Left ventricle myocardium inferior (tissue), 1 donor: Measurements from ENCODE around the gene PARP8. TPM values are rescaled to one million over a fixed set of nuclear protein-coding genes. Genes with fewer than 3 reads are reported as not detected.
"Not testable (repeated sequence)": the region's sequence is repeated elsewhere in the genome, so short reads cannot be mapped to it uniquely, and the experiment has no call there.

Experiments used
- DNase-seq: peaks from one replicate; pipeline ENCODE4 v3.0.0-alpha.2; 2020
- H3K27ac ChIP-seq: fragments of 200-600 bp; replicated peaks from 2 replicates; pipeline ENCODE4 v1.8.0; 2021
- H3K27me3 ChIP-seq: fragments of 200-600 bp; 2 replicates; pipeline ENCODE4 v1.8.0; 2021; ENCODE audit warnings: low read depth
- H3K36me3 ChIP-seq: fragments of 200-600 bp; 2 replicates; pipeline ENCODE4 v1.8.0; 2021
- H3K4me1 ChIP-seq: fragments of 200-600 bp; 2 replicates; pipeline ENCODE4 v1.8.0; 2021
- H3K4me3 ChIP-seq: fragments of 200-600 bp; 2 replicates; pipeline ENCODE4 v1.8.0; 2021; ENCODE audit warnings: mild to moderate bottlenecking, moderate library complexity
- H3K9me3 ChIP-seq: fragments of 200-600 bp; replicated peaks from 2 replicates; pipeline ENCODE4 v1.8.0; 2021
- intact Hi-C: fragments of 100-400 bp; cut with micrococcal nuclease; formaldehyde crosslinking; loops from one replicate; pipeline ENCODE4 v1.11.0; 2022
- total RNA-seq: library from RNA; stranded (reverse); fragmentation: NEBNext Ultra II Directional; extraction: Animal tissue kit (Norgen Biotek cat#: 25700); gene quantifications from one replicate; pipeline ENCODE4 v1.2.1, GENCODE V29; 2021
- TF ChIP-seq, protein P1 (sequence below): fragments of 200-600 bp; IDR thresholded peaks from 2 replicates; pipeline ENCODE4 v1.8.0; 2021; ENCODE audit warnings: antibody characterized with exemption, mild to moderate bottlenecking, borderline replicate concordance
- donor health status: DM: no; HTN: yes; CAD: no; lungs with severe emphysema.

PARP8 gene
- total RNA-seq, 1 donor from 2014 or later, result 6.6 TPM

DNA sequence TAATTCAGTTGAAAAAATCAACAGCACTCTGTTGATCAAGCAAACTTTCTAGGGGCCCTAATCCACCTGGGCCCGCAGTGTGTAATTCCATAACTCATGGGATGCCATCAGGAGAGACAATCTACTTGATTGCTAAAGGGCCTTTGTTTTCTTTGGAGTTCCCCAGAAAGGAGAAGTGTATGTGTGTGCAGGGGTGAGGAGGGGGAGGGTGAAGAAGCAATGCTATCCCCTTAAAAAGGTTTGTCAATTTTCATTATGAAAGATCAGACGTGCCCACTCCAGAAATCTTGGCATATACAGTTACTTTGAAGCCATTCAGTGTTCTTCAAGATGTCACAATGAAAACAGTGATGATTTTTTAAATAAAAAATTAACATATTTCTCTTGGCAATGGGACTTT, 6.2 kb downstream of the PARP8 start:
- Histone ChIP-seq H3K4me3 (no peak overlapping the region), H3K36me3 (no peaks in the 10 kb centered on the region), H3K9me3 (no peaks in the 10 kb centered on the region), H3K4me1 (peaks cover 15% of the 10 kb centered on the region), H3K27ac (no peak overlapping the region), H3K27me3 (no peaks in the 10 kb centered on the region)
- TF ChIP-seq, protein P1, sequence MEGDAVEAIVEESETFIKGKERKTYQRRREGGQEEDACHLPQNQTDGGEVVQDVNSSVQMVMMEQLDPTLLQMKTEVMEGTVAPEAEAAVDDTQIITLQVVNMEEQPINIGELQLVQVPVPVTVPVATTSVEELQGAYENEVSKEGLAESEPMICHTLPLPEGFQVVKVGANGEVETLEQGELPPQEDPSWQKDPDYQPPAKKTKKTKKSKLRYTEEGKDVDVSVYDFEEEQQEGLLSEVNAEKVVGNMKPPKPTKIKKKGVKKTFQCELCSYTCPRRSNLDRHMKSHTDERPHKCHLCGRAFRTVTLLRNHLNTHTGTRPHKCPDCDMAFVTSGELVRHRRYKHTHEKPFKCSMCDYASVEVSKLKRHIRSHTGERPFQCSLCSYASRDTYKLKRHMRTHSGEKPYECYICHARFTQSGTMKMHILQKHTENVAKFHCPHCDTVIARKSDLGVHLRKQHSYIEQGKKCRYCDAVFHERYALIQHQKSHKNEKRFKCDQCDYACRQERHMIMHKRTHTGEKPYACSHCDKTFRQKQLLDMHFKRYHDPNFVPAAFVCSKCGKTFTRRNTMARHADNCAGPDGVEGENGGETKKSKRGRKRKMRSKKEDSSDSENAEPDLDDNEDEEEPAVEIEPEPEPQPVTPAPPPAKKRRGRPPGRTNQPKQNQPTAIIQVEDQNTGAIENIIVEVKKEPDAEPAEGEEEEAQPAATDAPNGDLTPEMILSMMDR, result no peak
- DNase-seq, result no peak
- intact Hi-C loops, result no loop called here

GRCh38 chr5:50673444-50673843, 7.0 kb downstream of the PARP8 start:
- intact Hi-C loops, H3K4me3 ChIP-seq, H3K27ac ChIP-seq, H3K27me3 ChIP-seq, H3K9me3 ChIP-seq, DNase-seq, H3K36me3 ChIP-seq, H3K4me1 ChIP-seq: not testable (repeated sequence)

DNA sequence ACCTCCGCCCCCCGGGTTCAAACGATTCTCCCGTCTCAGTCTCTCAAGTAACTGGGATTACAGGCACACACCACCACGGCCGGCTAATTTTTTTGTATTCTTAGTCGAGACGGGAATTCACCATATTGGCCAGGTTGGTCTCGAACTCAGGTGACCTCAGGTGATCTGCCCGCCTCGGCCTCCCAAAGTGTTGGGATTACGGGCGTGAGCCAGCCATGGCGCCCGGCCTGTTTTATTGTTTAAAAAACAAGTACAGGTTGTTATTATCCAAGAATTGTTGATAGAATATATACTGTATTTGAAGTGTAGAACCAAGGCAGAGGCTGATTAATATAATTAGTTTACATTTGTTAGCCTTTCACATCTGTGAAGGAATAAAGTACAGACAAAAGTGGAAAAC, 8.9 kb downstream of the PARP8 start:
- Histone ChIP-seq H3K36me3 (no peaks in the 10 kb centered on the region), H3K27ac (no peak overlapping the region), H3K27me3 (no peaks in the 10 kb centered on the region), H3K9me3 (no peaks in the 10 kb centered on the region), H3K4me1 (peaks cover 6% of the 10 kb centered on the region), H3K4me3 (no peak overlapping the region)
- DNase-seq, result no peak
- TF ChIP-seq, protein P1, result no peak
- intact Hi-C loops, result no loop called here

DNA sequence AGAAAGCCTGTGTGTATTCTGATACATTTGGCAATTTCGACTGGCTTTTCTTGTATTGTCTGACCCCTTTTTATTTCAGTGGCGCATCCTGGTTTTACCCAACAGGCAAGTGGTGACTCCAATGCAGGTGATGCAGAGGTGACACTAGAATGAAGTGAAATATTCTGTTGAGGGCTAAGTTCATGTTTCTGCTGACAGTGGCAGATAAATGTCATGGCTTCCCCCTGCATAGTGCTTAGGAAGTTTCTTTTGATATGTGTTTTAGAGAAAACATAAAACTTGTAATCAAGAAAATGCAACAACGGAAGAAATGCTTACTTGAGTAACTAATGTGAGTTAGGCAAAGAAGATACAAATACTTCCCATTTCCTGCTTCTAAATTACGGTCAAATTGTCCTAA, 13.1 kb downstream of the PARP8 start:
- H3K36me3 ChIP-seq, H3K4me3 ChIP-seq, intact Hi-C loops, DNase-seq, H3K9me3 ChIP-seq, H3K27ac ChIP-seq, H3K27me3 ChIP-seq: not testable (repeated sequence)
- H3K4me1 ChIP-seq, result peaks cover 27% of the 10 kb centered on the region

DNA sequence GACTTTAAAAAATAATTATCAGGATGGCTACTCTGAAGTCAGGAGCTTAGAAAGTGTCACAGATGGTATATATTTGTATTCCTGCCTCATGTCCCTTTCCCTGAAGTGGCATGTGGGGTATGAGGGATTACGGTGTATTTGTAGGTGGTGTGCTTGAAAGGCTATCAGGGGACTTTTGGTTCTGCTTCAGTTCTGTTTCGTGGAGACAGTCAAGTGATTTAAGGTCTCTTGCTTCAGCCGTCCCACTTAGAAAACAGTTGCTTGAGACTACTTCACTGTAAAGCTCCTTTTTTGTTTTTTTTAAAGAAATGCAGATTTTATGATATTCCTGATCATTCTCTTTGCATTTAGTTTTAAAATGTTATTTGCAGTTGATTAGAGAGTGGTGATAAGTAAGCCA, 18.3 kb downstream of the PARP8 start:
- Histone ChIP-seq H3K9me3 (peaks cover 9% of the 10 kb centered on the region), H3K36me3 (no peaks in the 10 kb centered on the region), H3K27me3 (no peaks in the 10 kb centered on the region), H3K4me3 (no peak overlapping the region), H3K4me1 (peaks cover 35% of the 10 kb centered on the region), H3K27ac (no peak overlapping the region)
- TF ChIP-seq, protein P1, result no peak
- DNase-seq, result no peak
- intact Hi-C loops, result no loop called here

- Histone ChIP-seq H3K27me3 (no peaks in the 10 kb centered on the region), H3K4me3 (no peak overlapping the region), H3K27ac (no peak overlapping the region), H3K4me1 (peaks cover 23% of the 10 kb centered on the region), H3K9me3 (peaks cover 9% of the 10 kb centered on the region), H3K36me3 (no peaks in the 10 kb centered on the region)
- DNase-seq, result no peak
- TF ChIP-seq, protein P1, result no peak
- intact Hi-C loops, result no loop called here
Observed at GRCh38 chr5:50687548-50687947, 21.1 kb downstream of the PARP8 start.
